ENCODE results near the gene NPIPB6.
"Not testable (repeated sequence)": the region's sequence is repeated elsewhere in the genome, so short reads cannot be mapped to it uniquely, and the experiment has no call there.

The NPIPB6 gene

GRCh38 chr16:28363408-28363807, at the start of gene NPIPB6:
TSS of gene NPIPB6 (minus strand) at chr16:28363508. CDS start at chr16:28362822, 686 bp downstream.
- not testable (repeated sequence) for DNase-seq

GRCh38 chr16:28403220-28404072, 40.1 kb upstream of the NPIPB6 start, which contains the start of gene EIF3CL:
TSS of gene EIF3CL (minus strand) at chr16:28403841. CDS start at chr16:28403618, 223 bp downstream.
- not testable (repeated sequence) for DNase-seq

- DNase-seq: not testable (repeated sequence)
Observed at GRCh38 chr16:28392054-28392453, 28.7 kb upstream of the NPIPB6 start.

GRCh38 chr16:28382177-28382867, 19.0 kb upstream of the NPIPB6 start:
- DNase-seq: not testable (repeated sequence)

- not testable (repeated sequence) for DNase-seq
Observed at GRCh38 chr16:28377822-28378221, 14.5 kb upstream of the NPIPB6 start.

DNA sequence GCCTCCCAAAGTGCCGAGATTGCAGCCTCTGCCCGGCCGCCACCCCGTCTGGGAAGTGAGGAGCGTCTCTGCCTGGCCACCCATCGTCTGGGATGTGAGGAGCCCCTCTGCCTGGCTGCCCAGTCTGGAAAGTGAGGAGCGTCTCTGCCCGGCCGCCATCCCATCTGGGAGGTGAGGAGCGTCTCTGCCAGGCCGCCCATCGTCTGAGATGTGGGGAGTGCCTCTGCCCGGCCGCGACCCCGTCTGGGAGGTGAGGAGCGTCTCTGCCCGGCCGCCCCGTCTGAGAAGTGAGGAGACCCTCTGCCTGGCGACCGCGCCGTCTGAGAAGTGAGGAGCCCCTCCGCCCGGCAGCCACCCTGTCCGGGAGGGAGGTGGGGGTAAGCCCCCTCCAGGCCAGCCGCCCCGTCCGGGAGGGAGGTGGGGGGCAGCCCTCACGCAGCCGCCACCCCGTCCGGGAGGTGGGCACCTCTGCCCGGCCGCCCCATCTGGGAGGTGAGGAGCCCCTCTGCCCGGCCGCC, 13.9 kb upstream of the NPIPB6 start:
- not testable (repeated sequence) for DNase-seq

GRCh38 chr16:28375115-28375514, 11.8 kb upstream of the NPIPB6 start:
- not testable (repeated sequence) for DNase-seq

GRCh38 chr16:28374281-28374680, 11.0 kb upstream of the NPIPB6 start:
- DNase-seq: not testable (repeated sequence)

DNA sequence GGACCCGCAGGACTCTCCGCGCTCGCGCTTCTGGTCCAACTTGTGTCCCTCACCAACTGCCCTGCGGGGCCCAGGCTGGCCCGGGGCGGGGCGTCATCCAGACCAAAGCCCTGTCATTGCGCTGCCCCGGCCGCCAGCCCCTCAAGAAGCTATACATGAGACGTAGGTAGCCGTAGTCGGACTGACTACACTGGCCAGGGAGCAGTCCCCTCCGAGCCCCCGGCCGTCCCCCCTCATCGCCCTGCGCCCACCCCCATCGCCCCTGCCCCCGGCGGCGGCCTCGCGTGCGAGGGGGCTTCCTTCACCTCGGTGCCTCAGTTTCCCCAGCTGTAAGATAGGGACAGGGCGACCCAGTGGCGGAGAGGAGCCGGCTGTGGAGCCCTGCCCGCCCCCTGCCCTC, 4.6 kb upstream of the NPIPB6 start:
- DNase-seq: not testable (repeated sequence)

GRCh38 chr16:28364268-28365173, 1.2 kb upstream of the NPIPB6 start:
- not testable (repeated sequence) for DNase-seq

DNA sequence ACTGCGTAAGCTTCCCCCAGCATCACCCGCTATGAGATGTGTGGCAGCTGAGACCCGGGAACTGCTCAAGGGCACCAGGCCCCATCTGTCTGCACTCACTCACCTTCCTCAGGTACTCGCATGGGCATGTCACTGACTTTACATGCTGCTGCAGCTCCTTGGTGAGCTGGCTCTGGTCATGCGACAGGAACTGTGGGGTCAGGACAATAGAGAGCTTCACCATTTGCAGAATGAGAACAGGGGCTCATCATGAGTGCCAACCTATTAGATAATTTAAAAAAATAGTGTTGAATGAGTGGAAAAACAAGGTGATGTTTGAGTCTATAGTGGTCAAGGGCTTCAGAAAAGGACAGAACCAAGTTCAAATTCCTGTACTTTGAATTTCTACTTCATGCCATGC, 708 bp downstream of the NPIPB6 start:
- not testable (repeated sequence) for DNase-seq

- DNase-seq: not testable (repeated sequence)
Observed at GRCh38 chr16:28338230-28338629, 25.1 kb downstream of the NPIPB6 start.

- DNase-seq: not testable (repeated sequence)
Observed at GRCh38 chr16:28336940-28337710, 26.2 kb downstream of the NPIPB6 start.

DNA sequence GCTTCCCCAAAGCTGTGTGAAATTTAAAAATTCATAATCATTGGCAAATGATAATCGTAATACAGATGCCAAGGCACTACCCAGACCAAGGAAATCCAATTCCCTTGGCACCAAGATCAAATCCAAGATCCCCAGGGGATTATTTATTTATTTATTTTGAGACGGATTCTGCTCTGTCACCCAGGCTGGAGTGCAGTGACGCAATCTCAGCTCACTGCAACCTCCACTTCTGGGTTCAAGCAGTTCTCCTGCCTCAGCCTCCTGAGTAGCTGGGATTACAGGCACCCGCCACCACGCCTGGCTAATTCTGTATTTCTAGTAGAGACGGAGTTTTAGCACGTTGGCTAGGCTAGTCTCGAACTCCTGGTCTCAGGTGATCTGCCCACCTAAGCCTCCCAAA, 27.6 kb downstream of the NPIPB6 start:
- not testable (repeated sequence) for DNase-seq

DNA sequence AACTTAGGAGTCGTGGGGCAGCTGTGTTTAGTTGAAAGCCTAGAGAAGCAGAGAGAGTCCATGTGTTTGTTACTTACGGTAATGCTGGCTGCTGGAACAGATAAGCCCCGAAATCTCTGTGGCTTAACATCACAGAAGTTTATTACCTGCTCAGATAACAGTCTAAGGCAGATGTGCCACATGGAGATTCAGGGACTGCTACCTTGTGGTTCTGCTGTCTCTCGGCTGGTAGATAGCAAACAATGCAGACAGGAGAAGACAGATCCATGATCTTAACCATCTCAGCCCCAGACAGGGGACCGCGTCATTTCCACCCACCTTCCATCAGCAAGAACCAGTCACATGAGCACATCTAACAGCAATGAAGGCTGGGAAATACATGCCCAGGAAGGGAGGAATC, 30.7 kb downstream of the NPIPB6 start:
- not testable (repeated sequence) for DNase-seq

DNA sequence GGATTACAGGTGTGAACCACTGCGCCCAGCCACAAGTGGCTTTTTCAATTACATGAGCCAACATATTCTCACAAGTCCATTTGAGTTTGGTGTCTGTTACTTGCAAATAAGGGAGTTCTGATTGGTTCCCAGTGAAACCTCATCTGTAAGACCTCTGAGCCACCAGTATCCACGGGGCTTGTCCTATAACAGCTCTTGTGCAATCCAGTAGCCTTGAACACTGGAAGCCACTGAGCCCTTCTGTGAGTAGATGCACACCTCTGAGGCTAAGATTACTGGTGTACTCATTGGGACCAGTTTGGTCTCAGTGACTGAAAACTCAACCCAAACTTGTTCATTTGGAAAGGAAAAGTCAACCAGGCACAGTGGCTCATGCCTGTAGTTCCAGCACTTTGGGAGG, 32.3 kb downstream of the NPIPB6 start:
- not testable (repeated sequence) for DNase-seq

GRCh38 chr16:28330232-28330631, 33.1 kb downstream of the NPIPB6 start:
- peak; percentile 82 for DNase-seq

- peak; percentile 38 for DNase-seq
Observed at GRCh38 chr16:28326881-28327610, 36.3 kb downstream of the NPIPB6 start.

GRCh38 chr16:28324887-28325279, 38.4 kb downstream of the NPIPB6 start:
- no peak for DNase-seq

GRCh38 chr16:28324235-28324886, 38.9 kb downstream of the NPIPB6 start:
- DNase-seq: no peak

All from NCI-H2171 treated with DMSO at 0.1 percent for 48 hours (cell line).